Naive thymus-derived CD4-positive, alpha-beta T cell (primary cell): Measurements from ENCODE around the gene IL11. TPM values are rescaled to one million over a fixed set of nuclear protein-coding genes. Genes with fewer than 3 reads are reported as not detected.

Experiments
- ATAC-seq: fragments of 150-1000 bp; cut with Tn5 transposase; 2 replicates; pipeline ENCODE4 v1.10.0; 2021; ENCODE audit warnings: mild to moderate bottlenecking, moderate library complexity
- CTCF ChIA-PET: fragments of 350-600 bp; sonication (Branson Sonifier 250); formaldehyde crosslinking; loops from one replicate; lab custom pipeline; 2021; ENCODE audit warnings: antibody characterized with exemption; lab: Charles Lee
- POLR2A ChIA-PET: fragments of 350-600 bp; sonication (Branson Sonifier 250); formaldehyde crosslinking; loops from one replicate; lab custom pipeline; 2021; ENCODE audit warnings: antibody characterized with exemption, inconsistent platforms; lab: Charles Lee
- DNase-seq, 9 donors: peaks; one replicate each; pipeline versions ENCODE4 v3.0.0 to v3.0.0-alpha.2; 2020 to 2022; ENCODE audit warnings: mixed read lengths in 1 of 9
- H3K27ac ChIP-seq: one replicate; pipeline ENCODE4 v1.7.0; 2013; ENCODE audit warnings: mild to moderate bottlenecking, low read depth, low read length, moderate library complexity
- H3K27me3 ChIP-seq, 2 donors: one replicate each; pipeline ENCODE4 v1.7.0; 2013; ENCODE audit warnings: low read length in 2 of 2, mild to moderate bottlenecking in 2 of 2, moderate library complexity in 2 of 2; ENCODE audit not compliant: control insufficient read depth in 2 of 2, insufficient read depth in 2 of 2
- H3K36me3 ChIP-seq, 3 experiments: 1 replicate in 2 of 3; 2 replicates in 1 of 3; pipeline ENCODE4 v1.7.0; 2013; ENCODE audit warnings: low read length in 3 of 3, mild to moderate bottlenecking in 3 of 3, moderate library complexity in 1 of 3; ENCODE audit not compliant: insufficient read depth in 3 of 3, control insufficient read depth in 2 of 3
- H3K4me1 ChIP-seq, 2 donors: one replicate each; pipeline ENCODE4 v1.7.0; 2013; ENCODE audit warnings: low read length in 2 of 2, mild to moderate bottlenecking in 2 of 2, moderate library complexity in 1 of 2; ENCODE audit not compliant: control insufficient read depth in 2 of 2, insufficient read depth in 2 of 2
- H3K4me3 ChIP-seq: 2 replicates; pipeline ENCODE4 v1.7.0; 2013; ENCODE audit warnings: mild to moderate bottlenecking, low read length
- H3K9me3 ChIP-seq, 3 experiments: 1 replicate in 2 of 3; 2 replicates in 1 of 3; pipeline ENCODE4 v1.7.0; 2013; ENCODE audit warnings: low read length in 3 of 3; ENCODE audit not compliant: control insufficient read depth in 2 of 3
- H3K27ac Mint-ChIP-seq, 9 donors: one replicate each; pipeline ENCODE4 v1.8.0; 2020 to 2022; ENCODE audit warnings: mixed read lengths in 9 of 9, mild to moderate bottlenecking in 8 of 9, moderate library complexity in 5 of 9, inconsistent platforms in 2 of 9
- H3K27me3 Mint-ChIP-seq, 5 donors: one replicate each; pipeline ENCODE4 v1.8.0; 2021 to 2022; ENCODE audit warnings: mixed read lengths in 5 of 5, mild to moderate bottlenecking in 1 of 5
- H3K36me3 Mint-ChIP-seq, 5 donors: one replicate each; pipeline ENCODE4 v1.8.0; 2020 to 2022; ENCODE audit warnings: mixed read lengths in 5 of 5, mild to moderate bottlenecking in 3 of 5, inconsistent platforms in 1 of 5
- H3K4me1 Mint-ChIP-seq, 7 donors: one replicate each; pipeline ENCODE4 v1.8.0; 2020 to 2022; ENCODE audit warnings: mixed read lengths in 7 of 7, mild to moderate bottlenecking in 3 of 7, inconsistent platforms in 1 of 7
- H3K4me3 Mint-ChIP-seq, 10 donors: one replicate each; pipeline ENCODE4 v1.8.0; 2020 to 2022; ENCODE audit warnings: mild to moderate bottlenecking in 10 of 10, mixed read lengths in 10 of 10, moderate library complexity in 6 of 10, inconsistent platforms in 2 of 10
- H3K9me3 Mint-ChIP-seq, 11 donors: one replicate each; pipeline ENCODE4 v1.8.0; 2020 to 2022; ENCODE audit warnings: mixed read lengths in 11 of 11, mild to moderate bottlenecking in 4 of 11, inconsistent platforms in 1 of 11, moderate library complexity in 1 of 11
- intact Hi-C, 2 donors: fragments of 100-400 bp; cut with micrococcal nuclease; formaldehyde crosslinking; loops; one replicate each; pipeline ENCODE4 v1.15.1; 2023
- polyA plus RNA-seq, 2 donors: library from polyadenylated mRNA; unstranded; fragments of 300-500 nt; fragmentation: Illumina TruSeq; gene quantifications; one replicate each; pipeline ENCODE4 v1.2.3, GENCODE V29; 2021
- total RNA-seq, 6 experiments: library from RNA in 5 of 6; stranded (reverse) in 5 of 6; gene quantifications; 1 replicate in 5 of 6; 2 replicates in 1 of 6; pipeline ENCODE4 v1.2.3 and lab custom pipeline; 2021 to 2026

Gene IL11
- total and polyA plus RNA-seq, 7 experiments from 2014 or later: 0.58 to 0.69 TPM; not detected in 5

- Mint-ChIP-seq H3K27me3 (peaks cover 0 to 3% (median 0%) of the 10 kb centered on the region in 5 donors), H3K4me3 (peak overlapping the region in 9 of 10 donors; percentile 28 to 100 (median 45)), H3K4me1 (peaks cover 32 to 68% (median 54%) of the 10 kb centered on the region in 7 donors), H3K9me3 (peaks cover 0 to 8% (median 0%) of the 10 kb centered on the region in 11 donors), H3K36me3 (peaks cover 4 to 40% (median 19%) of the 10 kb centered on the region in 5 donors), H3K27ac (peak overlapping the region in 7 of 9 donors; percentile 39 to 87 (median 56))
- CTCF ChIA-PET: interaction anchor here (0.6 to 1.0 kb wide), 3 partner anchors 11 to 43 kb away, joined by 3 read pairs; no protein-coding TSS in a partner anchor
- POLR2A ChIA-PET: interaction anchor here (0.9 to 7.3 kb wide), 3 partner anchors 16 to 66 kb away, joined by 3 to 82 read pairs (median 5); partner anchors contain the start of gene UBE2S
- Histone ChIP-seq H3K4me1 (peaks cover 30 to 35% of the 10 kb centered on the region in 2 donors), H3K27ac (peak overlapping the region; percentile 91), H3K36me3 (peaks cover 0 to 65% (median 11%) of the 10 kb centered on the region in 3 experiments), H3K9me3 (no peaks in the 10 kb centered on the region), H3K4me3 (no peak overlapping the region), H3K27me3 (no peaks in the 10 kb centered on the region)
- no peak for ATAC-seq
- no peak for DNase-seq
- intact Hi-C loops: loop anchor here (5.0 to 10.0 kb wide), 5 partner anchors 37 to 1522 kb away; partner anchors contain the start of genes COX6B2 (in 1 of the 2), MYADM (in 1 of the 2), TSEN34 (in 1 of the 2) and ZNF579 (in 1 of the 2)
Observed at GRCh38 chr19:55389386-55390317, 19.4 kb upstream of the IL11 start.

- peaks cover 36 to 78% (median 60%) of the 10 kb centered on the region in 7 donors for H3K4me1 Mint-ChIP-seq
- no peaks in the 10 kb centered on the region for H3K9me3 ChIP-seq
- peaks cover 0 to 61% (median 11%) of the 10 kb centered on the region in 3 experiments for H3K36me3 ChIP-seq
Observed at GRCh38 chr19:55387736-55388497, 17.7 kb upstream of the IL11 start.

DNA sequence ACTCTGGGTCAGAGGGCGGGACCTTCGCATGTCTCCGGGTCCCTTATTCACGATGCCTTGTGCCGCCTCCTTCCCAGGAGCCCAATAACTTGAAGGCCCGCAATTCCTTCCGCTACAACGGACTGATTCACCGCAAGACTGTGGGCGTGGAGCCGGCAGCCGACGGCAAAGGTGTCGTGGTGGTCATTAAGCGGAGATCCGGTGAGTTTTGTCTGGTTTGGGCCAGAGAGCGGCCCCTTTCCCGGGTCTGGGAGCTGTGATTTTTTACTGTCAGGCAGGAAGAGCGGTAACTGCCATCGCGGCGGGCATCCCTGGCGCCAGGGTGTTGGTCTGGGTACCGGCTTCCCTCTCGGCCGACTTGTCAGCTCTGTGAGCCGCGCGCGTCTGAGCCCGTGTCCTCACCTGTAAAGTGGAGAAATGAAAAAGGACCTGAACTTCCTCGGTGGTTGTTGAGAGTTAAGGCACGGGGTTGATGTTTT is 16.3 kb upstream of the IL11 start:
- Mint-ChIP-seq H3K9me3 (peaks cover 0 to 8% (median 0%) of the 10 kb centered on the region in 11 donors), H3K27ac (peak overlapping the region; percentile 91 to 100 (median 99)), H3K36me3 (peaks cover 5 to 49% (median 19%) of the 10 kb centered on the region in 5 donors), H3K4me3 (peak overlapping the region; percentile 94 to 100 (median 100)), H3K4me1 (peaks cover 43 to 84% (median 71%) of the 10 kb centered on the region in 7 donors), H3K27me3 (peaks cover 0 to 3% (median 0%) of the 10 kb centered on the region in 5 donors)
- POLR2A ChIA-PET: interaction anchor here (0.6 to 7.3 kb wide), 10 partner anchors 13 to 1197 kb away, joined by 3 to 82 read pairs (median 6); partner anchors contain the start of genes HSPBP1, MBOAT7, UBE2S and ZNF628
- intact Hi-C loops: loop anchor here (5.0 to 10.0 kb wide), 5 partner anchors 34 to 1519 kb away; partner anchors contain the start of genes COX6B2 (in 1 of the 2), MYADM (in 1 of the 2), TSEN34 (in 1 of the 2) and ZNF579 (in 1 of the 2)
- Histone ChIP-seq H3K4me3 (peak overlapping the region; percentile 92), H3K27me3 (no peaks in the 10 kb centered on the region), H3K9me3 (no peaks in the 10 kb centered on the region), H3K4me1 (peaks cover 45 to 53% of the 10 kb centered on the region in 2 donors), H3K36me3 (peaks cover 0 to 55% (median 11%) of the 10 kb centered on the region in 3 experiments), H3K27ac (peak overlapping the region; percentile 91)
- peak in 1 of 9 donors; percentile 21 for DNase-seq
- no peak for ATAC-seq
- CTCF ChIA-PET: interaction anchor here (0.6 kb wide), 1 partner anchor 295 kb away, joined by 3 read pairs; no protein-coding TSS in a partner anchor

More at GRCh38 chr19:55387736-55388497, 17.7 kb upstream of the IL11 start:
- Mint-ChIP-seq H3K9me3 (peaks cover 0 to 8% (median 0%) of the 10 kb centered on the region in 11 donors), H3K27me3 (peaks cover 0 to 3% (median 0%) of the 10 kb centered on the region in 5 donors), H3K27ac (peak overlapping the region in 8 of 9 donors; percentile 89 to 100 (median 98)), H3K4me3 (peak overlapping the region; percentile 94 to 100 (median 100)), H3K36me3 (peaks cover 4 to 39% (median 19%) of the 10 kb centered on the region in 5 donors)
- DNase-seq (no peak), ATAC-seq (no peak)
- ChIA-PET CTCF (interaction anchor here (1.1 kb wide), 1 partner anchor 80 kb away, joined by 3 read pairs; no protein-coding TSS in a partner anchor), POLR2A (interaction anchor here (0.6 to 7.3 kb wide), 15 partner anchors 11 to 237 kb away, joined by 3 to 82 read pairs (median 4); partner anchors contain the start of genes KMT5C, UBE2S, ZNF524 and ZNF628)
- H3K27ac ChIP-seq: peak overlapping the region; percentile 91
- H3K4me1 ChIP-seq: peaks cover 39 to 44% of the 10 kb centered on the region in 2 donors
- H3K27me3 ChIP-seq: no peaks in the 10 kb centered on the region
- peak overlapping the region; percentile 92 for H3K4me3 ChIP-seq
- intact Hi-C loops: loop anchor here (5.0 to 10.0 kb wide), 5 partner anchors 36 to 1521 kb away; partner anchors contain the start of genes COX6B2 (in 1 of the 2), MYADM (in 1 of the 2), TSEN34 (in 1 of the 2) and ZNF579 (in 1 of the 2)

DNA sequence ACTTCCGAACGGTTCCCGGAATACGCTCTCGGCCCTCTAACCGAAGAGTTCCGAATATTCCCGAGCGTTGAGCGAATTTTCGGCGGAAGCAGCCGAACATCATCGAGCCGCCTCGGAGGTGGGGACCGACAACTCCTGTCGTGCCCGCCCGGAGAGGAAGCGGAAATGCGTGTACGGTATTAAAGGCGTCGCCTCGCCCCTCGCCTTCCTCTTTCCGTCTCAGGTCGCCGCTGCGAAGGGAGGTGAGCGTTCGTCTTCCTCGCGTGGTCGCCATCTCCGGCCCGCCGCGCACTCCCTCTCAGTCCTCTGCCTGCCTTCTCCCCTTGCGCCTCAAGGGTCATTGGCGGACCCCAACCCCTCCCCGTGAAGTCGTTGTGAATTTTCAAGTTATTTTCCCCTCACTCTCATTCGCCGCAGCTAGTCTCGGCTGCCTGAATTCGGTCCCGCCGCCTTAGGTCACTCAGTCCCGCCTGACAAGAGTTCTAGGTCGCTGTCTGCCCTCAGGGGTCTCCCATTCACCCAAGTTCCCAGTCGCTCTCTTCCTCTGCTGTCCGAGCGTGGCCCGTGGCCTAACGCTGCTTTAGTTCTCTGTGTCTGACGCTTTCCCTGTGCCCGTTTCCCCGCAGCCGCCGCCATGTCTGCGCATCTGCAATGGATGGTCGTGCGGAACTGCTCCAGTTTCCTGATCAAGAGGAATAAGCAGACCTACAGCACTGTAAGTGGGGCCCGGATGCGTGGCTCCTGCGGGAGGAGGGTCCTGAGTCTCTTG is 15.6 kb upstream of the IL11 start, which contains the start of gene RPL28:
Gene RPL28, plus strand, starts transcription at position 209 of the 769 bp plus-strand sequence. Its CDS starts 426 bp downstream, at position 635.
- H3K4me3 Mint-ChIP-seq: peak within 1 kb of the TSS; percentile 94 to 100 (median 100)
- Histone ChIP-seq H3K4me3 (peak within 1 kb of the TSS; percentile 92), H3K36me3 (peaks cover 0 to 49% (median 11%) of the 10 kb centered on the region in 3 experiments), H3K9me3 (no peaks in the 10 kb centered on the region), H3K4me1 (peaks cover 45 to 53% of the 10 kb centered on the region in 2 donors), H3K27ac (peak within 1 kb of the TSS; percentile 91), H3K27me3 (no peaks in the 10 kb centered on the region)
- DNase-seq: peak; percentile 92 to 99 (median 99)
- intact Hi-C loops: loop anchor here (1.0 to 10.0 kb wide), 20 partner anchors 22 to 1519 kb away; partner anchors contain the start of genes HSPBP1 (in 2 of the 2), KMT5C (in 2 of the 2), PPP1R12C (in 2 of the 2) and PPP6R1 (in 2 of the 2)
- peaks cover 0 to 3% (median 0%) of the 10 kb centered on the region in 5 donors for H3K27me3 Mint-ChIP-seq
- ChIA-PET CTCF (no interaction called here), POLR2A (interaction anchor here (0.6 to 7.3 kb wide), 9 partner anchors 13 to 1197 kb away, joined by 3 to 82 read pairs (median 6); partner anchors contain the start of genes HSPBP1, MBOAT7, UBE2S and ZNF628)
- ATAC-seq: peak; percentile 89
- peak within 1 kb of the TSS; percentile 91 to 100 (median 99) for H3K27ac Mint-ChIP-seq
- peaks cover 41 to 79% (median 70%) of the 10 kb centered on the region in 7 donors for H3K4me1 Mint-ChIP-seq
- peaks cover 7 to 51% (median 19%) of the 10 kb centered on the region in 5 donors for H3K36me3 Mint-ChIP-seq
- H3K9me3 Mint-ChIP-seq: peaks cover 0 to 8% (median 0%) of the 10 kb centered on the region in 11 donors
